HepG2 (cell line): ENCODE results near the gene SPTY2D1. TPM values are rescaled to one million over a fixed set of nuclear protein-coding genes. Genes with fewer than 3 reads are reported as not detected.
"Not testable (repeated sequence)": the region's sequence is repeated elsewhere in the genome, so short reads cannot be mapped to it uniquely, and the experiment has no call there.

Source experiments
- ATAC-seq: fragments of 200-7000 bp; cut with Tn5 transposase; 3 replicates; pipeline ENCODE4 v1.9.1; 2020; ENCODE audit warnings: mild to moderate bottlenecking, moderate library complexity
- BruUV-seq: library from RNA; stranded (reverse); fragments of 400-500 nt; replicated peaks from 2 replicates; lab custom pipeline; 2021; lab: Mats Ljungman, UMichigan
- CTCF ChIA-PET: fragments of 300-600 bp; formaldehyde crosslinking; extraction: SDS; loops from one replicate; lab custom pipeline; 2021; ENCODE audit warnings: low total read pairs, inconsistent platforms, low intra/inter-chr PET ratio; lab: Yijun Ruan, JAX
- POLR2A ChIA-PET: fragments of 350-600 bp; sonication (Branson Sonifier 250); formaldehyde crosslinking; loops from one replicate; lab custom pipeline; 2020; ENCODE audit warnings: antibody characterized with exemption, inconsistent platforms; lab: Yijun Ruan, JAX
- DNase-seq: peaks from one replicate; pipeline ENCODE4 v3.0.0-alpha.2; 2015; ENCODE audit warnings: low spot score
- FAIRE-seq: peaks from 3 replicates; lab custom pipeline; 2011; peaks lifted over from hg19 to GRCh38; lab: Jason Lieb, UNC
- H2AFZ ChIP-seq: one replicate; pipeline ENCODE4 v1.6.1; 2011; ENCODE audit warnings: low read length, inconsistent platforms
- H3K27ac ChIP-seq: fragments of 300-600 bp; 3 replicates; pipeline ENCODE4 v1.8.0; 2011; ENCODE audit warnings: mixed run types, mild to moderate bottlenecking, mixed read lengths, low read length, inconsistent platforms; ENCODE audit not compliant: insufficient read depth; ENCODE audit errors: extremely low read length
- H3K27me3 ChIP-seq, 2 experiments: fragments of 200-600 bp in 1 of 2; 2 replicates in 1 of 2; 3 replicates in 1 of 2; pipeline versions ENCODE4 v1.6.0 to v1.8.0; 2011; ENCODE audit warnings: low read length in 2 of 2, mild to moderate bottlenecking in 2 of 2, moderate library complexity in 2 of 2, inconsistent platforms in 1 of 2; ENCODE audit not compliant: insufficient read depth in 2 of 2, control insufficient read depth in 1 of 2
- H3K36me3 ChIP-seq, 2 experiments: fragments of 200-600 bp in 1 of 2; replicated peaks in 1 of 2; 2 replicates in 1 of 2; 3 replicates in 1 of 2; pipeline versions ENCODE4 v1.5.1 to v1.8.0; 2011; ENCODE audit warnings: low read length in 2 of 2, inconsistent platforms in 1 of 2; ENCODE audit not compliant: insufficient read depth in 2 of 2, control insufficient read depth in 1 of 2
- H3K4me1 ChIP-seq: 2 replicates; pipeline ENCODE4 v1.5.1; 2012; ENCODE audit warnings: low read length, inconsistent platforms; ENCODE audit not compliant: insufficient read depth
- H3K4me2 ChIP-seq: 2 replicates; pipeline ENCODE4 v1.6.0; 2011; ENCODE audit warnings: low read depth, low read length, inconsistent platforms
- H3K4me3 ChIP-seq, 3 experiments: fragments of 200-600 bp in 1 of 3; sonication (generic), shearing (Covaris generic) in 1 of 3; replicated peaks in 1 of 3; 2 replicates each; pipeline ENCODE4 v1.5.1; 2011 to 2016; ENCODE audit warnings: low read length in 3 of 3, inconsistent platforms in 2 of 3, low read depth in 2 of 3, mild to moderate bottlenecking in 2 of 3, control low read depth in 1 of 3, mixed read lengths in 1 of 3; ENCODE audit not compliant: insufficient read depth in 1 of 3
- H3K79me2 ChIP-seq: one replicate; pipeline ENCODE4 v1.6.1; 2011; ENCODE audit warnings: low read length, inconsistent platforms; ENCODE audit not compliant: insufficient read depth
- H3K9ac ChIP-seq: 2 replicates; pipeline ENCODE4 v1.6.0; 2011; ENCODE audit warnings: mild to moderate bottlenecking, low read depth, low read length, inconsistent platforms; ENCODE audit not compliant: insufficient read depth
- H3K9me3 ChIP-seq: 2 replicates; pipeline ENCODE4 v1.5.1; 2012; ENCODE audit warnings: mild to moderate bottlenecking, low read length
- H4K20me1 ChIP-seq: 2 replicates; pipeline ENCODE4 v1.6.0; 2011; ENCODE audit warnings: inconsistent platforms, mild to moderate bottlenecking, low read length, moderate library complexity; ENCODE audit not compliant: insufficient read depth
- ATF7-NPFF ChIP-seq: sonication (generic); formaldehyde crosslinking; IDR thresholded peaks from 2 replicates; pipeline ENCODE4 v1.8.1; 2023; ENCODE audit warnings: mild to moderate bottlenecking, low read depth, missing genetic modification reagents, moderate library complexity
- ZFP41 ChIP-seq: sonication (generic); formaldehyde crosslinking; IDR thresholded peaks from 2 replicates; pipeline ENCODE4 v1.4.0; 2020; ENCODE audit warnings: mild to moderate bottlenecking, missing genetic modification reagents, borderline replicate concordance
- ZNF557 ChIP-seq: sonication (generic); formaldehyde crosslinking; IDR thresholded peaks from 2 replicates; pipeline ENCODE4 v1.4.0; 2020; ENCODE audit warnings: missing genetic modification reagents
- ZNF678 ChIP-seq: sonication (generic); formaldehyde crosslinking; IDR thresholded peaks from 2 replicates; pipeline ENCODE4 v1.4.0; 2020; ENCODE audit warnings: mild to moderate bottlenecking, missing genetic modification reagents
- WGBS: methylation state at CpG from one replicate; pipeline ENCODE4 v1.1.6; 2017; ENCODE audit warnings: low lambda C conversion rate; 5-methylcytosine and 5-hydroxymethylcytosine counted together
- in situ Hi-C: cut with HindIII; loops from 2 replicates; pipeline ENCODE4 v1.10.0; 2017; ENCODE audit warnings: low pct_unique_long_range_greater_than_20kb; ENCODE audit not compliant: extremely low pct_ligation_motif_present
- intact Hi-C: fragments of 100-400 bp; cut with micrococcal nuclease; formaldehyde crosslinking; loops from one replicate; pipeline ENCODE4 v1.10.0; 2022; ENCODE audit not compliant: unreplicated experiment
- polyA plus RNA-seq, 8 experiments: library from polyadenylated mRNA; depleted of rRNA in 3 of 8; stranded (reverse) in 7 of 8; unstranded in 1 of 8; fragments of >200 nt; fragmentation: Illumina TruSeq in 4 of 8; extraction: Trizol in 4 of 8; gene quantifications; 2 replicates each; pipeline versions ENCODE4 v1.2.1 to v1.2.3, GENCODE V29; 2011 to 2016; ENCODE audit warnings: low read depth in 4 of 8, missing spikeins in 1 of 8, mixed read lengths in 1 of 8; ENCODE audit not compliant: insufficient read depth in 1 of 8
- total RNA-seq, 5 experiments: library from RNA; depleted of rRNA; stranded (reverse); fragments of >200 nt; fragmentation: Illumina TruSeq; extraction: Trizol; gene quantifications; 2 replicates each; pipeline ENCODE4 v1.2.3, GENCODE V29; 2016; ENCODE audit warnings: low read depth in 1 of 5

The SPTY2D1 gene
- total and polyA plus RNA-seq, 2 of the 13 experiments (the other 11 are each of a cell fraction or from before 2014, with no cell fraction given) = 6.9 to 14.8 TPM

DNA sequence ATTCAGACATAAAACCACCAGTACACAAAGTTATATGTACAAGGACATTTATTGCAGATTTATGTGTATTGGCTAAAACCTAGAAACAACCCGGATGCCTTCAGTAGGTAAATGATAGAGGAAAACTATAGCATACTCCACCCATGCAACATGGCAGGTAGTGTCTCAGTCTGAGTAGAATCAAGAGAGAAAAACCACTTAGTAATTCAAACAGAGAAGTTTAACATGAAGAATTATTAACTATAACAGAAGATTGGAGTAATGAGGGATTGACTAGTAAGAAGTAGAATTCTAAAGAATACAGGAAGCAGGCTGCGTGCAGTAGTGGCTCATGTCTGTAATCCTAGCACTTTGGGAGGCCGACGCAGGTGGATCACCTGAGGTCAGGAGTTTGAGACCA, 16.2 kb upstream of the SPTY2D1 start:
- Histone ChIP-seq H3K4me1 (peaks cover 8% of the 10 kb centered on the region; the same call in 1 of the 2 replicates), H3K36me3 (no peaks in the 10 kb centered on the region), H2AFZ (no peak overlapping the region), H3K9ac (no peak overlapping the region), H3K4me3 (no peak overlapping the region), H3K9me3 (no peaks in the 10 kb centered on the region), H3K79me2 (no peaks in the 10 kb centered on the region), H3K27ac (no peak overlapping the region), H4K20me1 (no peaks in the 10 kb centered on the region), H3K27me3 (no peaks in the 10 kb centered on the region), H3K4me2 (no peak overlapping the region)
- no peak for DNase-seq
- ATAC-seq = no peak
- FAIRE-seq = no peak
- BruUV-seq = no TSS peak
- POLR2A ChIA-PET = interaction anchor here (1.4 kb wide), 1 partner anchor 16 kb away, joined by 4 read pairs; the partner anchor contains the start of gene SPTY2D1
- TF ChIP-seq ZNF678 (CRISPR knock-in tag) (no peak), ZNF557 (no peak), ATF7-NPFF (CRISPR knock-in tag) (no peak), ZFP41 (CRISPR knock-in tag) (no peak)
- intact Hi-C loops = no loop called here
- CTCF ChIA-PET = interaction anchor here (1.3 kb wide), 1 partner anchor 110 kb away, joined by 10 read pairs; no protein-coding TSS in a partner anchor
- in situ Hi-C loops = no loop called here
- 52% methylated on average over 4 of the region's 4 CpGs for WGBS

DNA sequence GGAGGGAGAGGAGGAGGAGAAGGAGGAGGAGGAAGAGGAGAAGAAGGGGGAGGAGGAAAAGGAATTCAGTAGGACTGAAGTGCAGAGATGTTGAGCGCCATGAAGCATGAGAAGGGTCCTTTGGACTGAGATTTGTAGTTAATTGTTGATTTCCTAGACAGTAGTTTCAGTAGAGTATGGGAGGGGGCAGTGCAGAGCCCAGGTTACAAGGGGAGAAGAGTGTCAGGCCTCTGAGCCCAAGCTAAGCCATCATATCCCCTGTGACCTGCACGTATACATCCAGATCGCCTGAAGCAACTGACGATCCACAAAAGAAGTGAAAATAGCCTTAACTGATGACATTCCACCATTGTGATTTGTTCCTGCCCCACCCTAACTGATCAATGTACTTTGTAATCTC, 8.9 kb upstream of the SPTY2D1 start:
- FAIRE-seq, DNase-seq, POLR2A ChIA-PET, H3K27me3 ChIP-seq, H3K27ac ChIP-seq, H4K20me1 ChIP-seq, BruUV-seq, intact Hi-C loops, in situ Hi-C loops, H3K36me3 ChIP-seq, H2AFZ ChIP-seq, CTCF ChIA-PET, H3K4me3 ChIP-seq, H3K9me3 ChIP-seq, H3K4me2 ChIP-seq, H3K4me1 ChIP-seq, H3K79me2 ChIP-seq, H3K9ac ChIP-seq: not testable (repeated sequence)
- WGBS = 63% methylated on average over 4 of the region's 4 CpGs
- peak; percentile 62; the same call in 2 of the 3 replicates for ATAC-seq
